Right lobe of liver (tissue), 4 donors: ENCODE measurements around the gene RESF1.

ENCODE experiments used
- POLR2A ChIP-seq: fragments of 450-650 bp; IDR thresholded peaks from one replicate; pipeline ENCODE4 v1.6.1; 2017; ENCODE audit warnings: antibody characterized with exemption, mild to moderate bottlenecking
- TF ChIP-seq, protein P1 (sequence below), 4 donors: fragments of 200-600 bp in 3 of 4; fragments of 450-650 bp in 1 of 4; IDR thresholded peaks; one replicate each; pipeline versions ENCODE4 v1.5.1 to v1.8.0; 2016 to 2022; ENCODE audit warnings: antibody characterized with exemption in 4 of 4, mild to moderate bottlenecking in 2 of 4
- donor health status: DM: no; HTN: no; CAD: no.
- donor health status: DM: no; HTN: no; CAD: no.
- donor health status: DM: no; HTN: yes; CAD: no.

DNA sequence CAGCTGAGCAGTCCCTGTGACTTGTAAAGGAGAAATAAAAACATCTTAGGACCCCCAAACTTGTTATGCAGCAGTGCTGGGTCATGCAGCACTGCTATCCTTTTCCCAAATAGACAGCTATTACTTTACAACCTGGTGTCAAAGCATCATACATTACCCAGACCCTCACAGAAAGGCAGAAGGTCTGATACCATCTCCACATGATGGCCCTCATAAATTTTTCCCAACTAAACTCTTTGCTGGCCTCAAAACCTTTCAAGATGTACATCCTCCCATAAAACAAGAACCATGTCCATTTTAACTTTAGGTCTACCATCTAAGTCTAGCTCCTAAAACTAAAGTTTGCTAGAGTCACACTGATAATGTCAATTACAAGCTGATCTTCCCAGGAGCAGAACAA, 8.7 kb upstream of the RESF1 start:
- TF ChIP-seq, protein P1, sequence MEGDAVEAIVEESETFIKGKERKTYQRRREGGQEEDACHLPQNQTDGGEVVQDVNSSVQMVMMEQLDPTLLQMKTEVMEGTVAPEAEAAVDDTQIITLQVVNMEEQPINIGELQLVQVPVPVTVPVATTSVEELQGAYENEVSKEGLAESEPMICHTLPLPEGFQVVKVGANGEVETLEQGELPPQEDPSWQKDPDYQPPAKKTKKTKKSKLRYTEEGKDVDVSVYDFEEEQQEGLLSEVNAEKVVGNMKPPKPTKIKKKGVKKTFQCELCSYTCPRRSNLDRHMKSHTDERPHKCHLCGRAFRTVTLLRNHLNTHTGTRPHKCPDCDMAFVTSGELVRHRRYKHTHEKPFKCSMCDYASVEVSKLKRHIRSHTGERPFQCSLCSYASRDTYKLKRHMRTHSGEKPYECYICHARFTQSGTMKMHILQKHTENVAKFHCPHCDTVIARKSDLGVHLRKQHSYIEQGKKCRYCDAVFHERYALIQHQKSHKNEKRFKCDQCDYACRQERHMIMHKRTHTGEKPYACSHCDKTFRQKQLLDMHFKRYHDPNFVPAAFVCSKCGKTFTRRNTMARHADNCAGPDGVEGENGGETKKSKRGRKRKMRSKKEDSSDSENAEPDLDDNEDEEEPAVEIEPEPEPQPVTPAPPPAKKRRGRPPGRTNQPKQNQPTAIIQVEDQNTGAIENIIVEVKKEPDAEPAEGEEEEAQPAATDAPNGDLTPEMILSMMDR (IDR thresholded peaks at IDR 0.05): no peak
- no peak for TF ChIP-seq POLR2A
